Gastroesophageal sphincter (tissue), 3 donors: ENCODE results near the gene NUCB1.

Source experiments
- EP300 ChIP-seq: sonication (generic); formaldehyde crosslinking; IDR thresholded peaks from one replicate; pipeline ENCODE4 v1.6.1; 2017; ENCODE audit warnings: antibody characterized with exemption, mild to moderate bottlenecking
- POLR2AphosphoS5 ChIP-seq: sonication (generic); formaldehyde crosslinking; IDR thresholded peaks from one replicate; pipeline ENCODE4 v1.6.1; 2017; ENCODE audit warnings: antibody characterized with exemption
- TF ChIP-seq, protein P1 (sequence below), 4 experiments: fragments of 200-600 bp in 2 of 4; fragments of 450-650 bp in 2 of 4; sonication (generic) in 1 of 4; IDR thresholded peaks; one replicate each; pipeline ENCODE4 v1.5.1; 2017 to 2019; ENCODE audit warnings: antibody characterized with exemption in 4 of 4, mild to moderate bottlenecking in 2 of 4, moderate library complexity in 2 of 4

DNA sequence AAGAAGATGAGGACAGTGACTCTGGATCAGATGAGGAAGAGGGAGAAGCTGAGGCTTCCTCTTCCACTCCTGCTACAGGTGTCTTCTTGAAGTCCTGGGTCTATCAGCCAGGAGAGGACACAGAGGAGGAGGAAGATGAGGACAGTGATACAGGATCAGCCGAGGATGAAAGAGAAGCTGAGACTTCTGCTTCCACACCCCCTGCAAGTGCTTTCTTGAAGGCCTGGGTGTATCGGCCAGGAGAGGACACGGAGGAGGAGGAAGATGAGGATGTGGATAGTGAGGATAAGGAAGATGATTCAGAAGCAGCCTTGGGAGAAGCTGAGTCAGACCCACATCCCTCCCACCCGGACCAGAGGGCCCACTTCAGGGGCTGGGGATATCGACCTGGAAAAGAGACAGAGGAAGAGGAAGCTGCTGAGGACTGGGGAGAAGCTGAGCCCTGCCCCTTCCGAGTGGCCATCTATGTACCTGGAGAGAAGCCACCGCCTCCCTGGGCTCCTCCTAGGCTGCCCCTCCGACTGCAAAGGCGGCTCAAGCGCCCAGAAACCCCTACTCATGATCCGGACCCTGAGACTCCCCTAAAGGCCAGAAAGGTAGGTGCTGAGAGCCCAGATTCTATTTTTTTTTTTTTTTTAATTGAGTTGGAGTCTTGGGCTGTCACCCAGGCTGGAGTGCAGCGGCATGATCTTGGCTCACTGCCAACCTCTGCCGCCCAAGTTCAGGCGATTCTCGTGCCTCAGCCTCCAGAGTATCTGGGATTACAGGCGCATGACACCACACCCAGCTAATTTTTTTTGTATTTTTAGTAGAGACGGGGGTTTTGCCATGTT is 25.6 kb upstream of the NUCB1 start:
- TF ChIP-seq POLR2AphosphoS5 (peak; percentile 3), EP300 (no peak)
- TF ChIP-seq, protein P1, sequence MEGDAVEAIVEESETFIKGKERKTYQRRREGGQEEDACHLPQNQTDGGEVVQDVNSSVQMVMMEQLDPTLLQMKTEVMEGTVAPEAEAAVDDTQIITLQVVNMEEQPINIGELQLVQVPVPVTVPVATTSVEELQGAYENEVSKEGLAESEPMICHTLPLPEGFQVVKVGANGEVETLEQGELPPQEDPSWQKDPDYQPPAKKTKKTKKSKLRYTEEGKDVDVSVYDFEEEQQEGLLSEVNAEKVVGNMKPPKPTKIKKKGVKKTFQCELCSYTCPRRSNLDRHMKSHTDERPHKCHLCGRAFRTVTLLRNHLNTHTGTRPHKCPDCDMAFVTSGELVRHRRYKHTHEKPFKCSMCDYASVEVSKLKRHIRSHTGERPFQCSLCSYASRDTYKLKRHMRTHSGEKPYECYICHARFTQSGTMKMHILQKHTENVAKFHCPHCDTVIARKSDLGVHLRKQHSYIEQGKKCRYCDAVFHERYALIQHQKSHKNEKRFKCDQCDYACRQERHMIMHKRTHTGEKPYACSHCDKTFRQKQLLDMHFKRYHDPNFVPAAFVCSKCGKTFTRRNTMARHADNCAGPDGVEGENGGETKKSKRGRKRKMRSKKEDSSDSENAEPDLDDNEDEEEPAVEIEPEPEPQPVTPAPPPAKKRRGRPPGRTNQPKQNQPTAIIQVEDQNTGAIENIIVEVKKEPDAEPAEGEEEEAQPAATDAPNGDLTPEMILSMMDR (IDR thresholded peaks at IDR 0.05), result no peak
